Right atrium auricular region (tissue), 2 donors: ENCODE results near the gene GINS1. TPM values are rescaled to one million over a fixed set of nuclear protein-coding genes. Genes with fewer than 3 reads are reported as not detected.

Source experiments
- DNase-seq: peaks from one replicate; pipeline ENCODE4 v3.0.0-alpha.2; 2019; ENCODE audit warnings: low spot score
- H3K27ac ChIP-seq, 2 donors: fragments of 200-600 bp; sonication (generic); 1 replicate in 1 of 2; 2 replicates in 1 of 2; pipeline ENCODE4 v1.5.1; 2016 to 2019
- H3K27me3 ChIP-seq, 2 donors: fragments of 200-600 bp; sonication (generic); one replicate each; pipeline versions ENCODE4 v1.5.1 to v1.6.0; 2017 to 2019
- H3K36me3 ChIP-seq: fragments of 200-600 bp; sonication (generic); one replicate; pipeline ENCODE4 v1.5.1; 2016
- H3K4me1 ChIP-seq, 2 donors: fragments of 200-600 bp; sonication (generic); one replicate each; pipeline versions ENCODE4 v1.5.1 to v1.6.0; 2017 to 2019
- H3K4me3 ChIP-seq, 2 donors: fragments of 200-600 bp; sonication (generic); 1 replicate in 1 of 2; 2 replicates in 1 of 2; pipeline ENCODE4 v1.5.1; 2017 to 2019; ENCODE audit warnings: mild to moderate bottlenecking in 1 of 2, moderate library complexity in 1 of 2
- H3K9me3 ChIP-seq, 2 donors: fragments of 200-600 bp; sonication (generic); one replicate each; pipeline ENCODE4 v1.5.1; 2019
- CTCF ChIP-seq, 2 donors: fragments of 200-600 bp; sonication (generic); IDR thresholded peaks; one replicate each; pipeline ENCODE4 v1.5.1; 2019; ENCODE audit warnings: antibody characterized with exemption in 2 of 2
- total RNA-seq, 2 donors: library from RNA; depleted of rRNA; stranded (reverse); fragments of >200 nt; gene quantifications; one replicate each; pipeline ENCODE4 v1.1.0, GENCODE V29; 2016

GINS1 gene
- total RNA-seq, 2 donors from 2014 or later: 0.33 to 0.35 TPM

DNA sequence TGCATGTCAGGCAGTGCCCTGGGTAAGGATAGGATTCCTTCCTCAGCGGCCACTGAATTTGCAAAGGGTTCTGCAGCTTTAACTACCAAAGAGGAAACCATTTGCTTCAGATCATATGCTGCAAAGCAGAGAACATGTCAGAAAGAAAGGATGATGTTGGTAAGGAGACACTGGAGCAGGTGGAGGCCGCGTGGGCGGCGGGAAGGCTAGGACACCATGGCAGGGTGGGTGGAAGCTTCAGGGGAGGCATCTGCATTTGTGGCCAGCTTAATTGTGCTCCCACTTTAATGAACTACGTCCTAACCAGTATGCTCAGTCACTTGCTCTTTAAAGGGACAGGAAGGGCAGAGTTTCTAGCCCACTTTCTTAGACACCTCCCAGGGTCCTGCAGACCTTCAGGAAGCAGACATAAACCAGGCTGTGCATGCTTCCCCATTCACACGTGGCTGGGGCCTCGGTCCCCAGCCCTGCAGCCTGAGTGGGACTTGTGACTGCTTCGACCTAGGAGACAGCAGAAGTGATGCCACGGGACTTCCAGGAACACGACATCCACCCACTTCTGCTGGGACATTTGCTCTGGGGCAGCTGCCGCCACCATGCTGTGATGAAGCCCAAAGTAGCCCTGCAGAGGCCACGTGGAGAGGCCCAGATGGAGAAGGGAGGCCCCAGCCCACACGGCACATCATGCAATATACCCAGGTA, 76.1 kb downstream of the GINS1 start:
- no peak overlapping the region for H3K4me3 ChIP-seq
- no peak for DNase-seq
- no peak overlapping the region for H3K27ac ChIP-seq
- no peaks in the 10 kb centered on the region for H3K9me3 ChIP-seq
- peaks cover 0 to 14% of the 10 kb centered on the region in 2 donors for H3K4me1 ChIP-seq
- no peak for TF ChIP-seq CTCF (IDR thresholded peaks at IDR 0.05)
- H3K27me3 ChIP-seq: no peaks in the 10 kb centered on the region
- H3K36me3 ChIP-seq: peaks cover 3% of the 10 kb centered on the region

- Histone ChIP-seq H3K27ac (no peak overlapping the region), H3K27me3 (no peaks in the 10 kb centered on the region), H3K9me3 (no peaks in the 10 kb centered on the region), H3K36me3 (peaks cover 3% of the 10 kb centered on the region), H3K4me3 (no peak overlapping the region), H3K4me1 (peaks cover 0 to 14% of the 10 kb centered on the region in 2 donors)
- no peak for TF ChIP-seq CTCF (IDR thresholded peaks at IDR 0.05)
- DNase-seq: no peak
These were observed 76.9 kb downstream of the GINS1 start for GRCh38 chr20:25484224-25484846.

DNA sequence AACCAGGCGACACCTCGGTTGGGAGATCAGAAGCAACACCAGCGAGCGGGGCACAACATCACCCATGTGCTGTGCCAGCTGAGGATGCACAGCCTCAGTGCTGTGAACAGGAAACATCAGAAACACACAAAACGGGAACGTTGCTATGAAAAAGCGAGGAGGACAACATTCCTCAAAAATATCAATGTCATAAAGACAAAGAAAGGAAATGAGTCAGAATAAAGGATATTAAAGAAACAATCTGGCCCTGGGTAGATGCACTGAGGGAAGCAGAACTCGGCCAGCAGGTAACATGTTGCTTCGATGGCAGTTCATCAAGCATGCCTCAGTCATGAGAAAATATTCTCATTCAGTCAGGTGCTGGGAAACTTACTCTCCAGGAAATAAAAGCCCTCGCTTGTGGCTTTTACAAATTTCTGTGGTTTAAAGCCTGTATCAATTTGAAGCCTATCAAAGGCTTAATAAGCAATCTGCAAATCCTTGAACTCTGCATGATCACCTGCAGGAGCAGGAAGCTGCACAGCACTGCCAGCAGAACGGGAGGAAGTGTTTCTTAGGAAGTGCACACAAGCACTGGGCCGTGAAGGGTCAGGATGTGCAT, 77.5 kb downstream of the GINS1 start:
- peaks cover 3% of the 10 kb centered on the region for H3K36me3 ChIP-seq
- H3K4me3 ChIP-seq: no peak overlapping the region
- TF ChIP-seq CTCF (IDR thresholded peaks at IDR 0.05): no peak
- DNase-seq: no peak
- H3K27ac ChIP-seq: no peak overlapping the region
- peaks cover 0 to 12% of the 10 kb centered on the region in 2 donors for H3K4me1 ChIP-seq
- no peaks in the 10 kb centered on the region for H3K9me3 ChIP-seq
- no peaks in the 10 kb centered on the region for H3K27me3 ChIP-seq

- no peaks in the 10 kb centered on the region for H3K9me3 ChIP-seq
- DNase-seq: no peak
- peaks cover 3% of the 10 kb centered on the region for H3K36me3 ChIP-seq
- H3K27me3 ChIP-seq: no peaks in the 10 kb centered on the region
- peaks cover 0 to 5% of the 10 kb centered on the region in 2 donors for H3K4me1 ChIP-seq
- no peak for TF ChIP-seq CTCF (IDR thresholded peaks at IDR 0.05)
- no peak overlapping the region for H3K27ac ChIP-seq
- no peak overlapping the region for H3K4me3 ChIP-seq
These were observed 78.4 kb downstream of the GINS1 start for GRCh38 chr20:25485872-25486271.

DNA sequence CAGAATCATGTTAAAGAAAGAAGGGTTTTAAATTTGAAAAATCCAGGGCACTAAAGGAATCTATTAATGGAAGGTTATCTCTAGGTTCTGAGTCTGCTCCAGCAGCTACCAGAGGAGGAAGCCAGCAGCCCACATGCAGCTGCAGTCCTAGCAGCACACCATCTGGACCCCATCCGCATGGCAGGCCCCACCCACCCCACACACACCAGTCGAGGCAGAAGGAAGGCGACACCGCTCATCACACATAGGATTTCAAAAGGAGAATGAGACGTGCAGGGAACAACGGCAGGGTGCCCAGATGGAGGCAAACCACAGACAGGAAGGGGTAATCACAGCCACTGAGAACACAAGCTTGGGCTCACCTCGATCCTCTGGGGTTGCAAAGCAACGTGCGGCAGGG, 78.9 kb downstream of the GINS1 start:
- no peaks in the 10 kb centered on the region for H3K27me3 ChIP-seq
- H3K36me3 ChIP-seq: peaks cover 3% of the 10 kb centered on the region
- no peak overlapping the region for H3K27ac ChIP-seq
- no peak for TF ChIP-seq CTCF (IDR thresholded peaks at IDR 0.05)
- no peak for DNase-seq
- H3K9me3 ChIP-seq: no peaks in the 10 kb centered on the region
- no peak overlapping the region for H3K4me3 ChIP-seq
- peaks cover 0 to 5% of the 10 kb centered on the region in 2 donors for H3K4me1 ChIP-seq
